Embryonic facial prominence (tissue), 1 donor: ENCODE measurements around the gene OR10G8.

Source experiments
- DNase-seq: peaks from one replicate; pipeline ENCODE4 v3.0.0-alpha.2; 2016; ENCODE audit errors: extremely low spot score

The OR10G8 gene

GRCh38 chr11:124077266-124077665 is 50.7 kb downstream of the OR10G8 start:
- no peak for DNase-seq

GRCh38 chr11:124078591-124078990 is 52.0 kb downstream of the OR10G8 start:
- DNase-seq: no peak

GRCh38 chr11:124079631-124080326 is 53.2 kb downstream of the OR10G8 start:
- no peak for DNase-seq
